ENCODE measurements around the gene TLE6.
A peak's percentile ranks its signal among the peaks of the same experiment; 100 is the strongest.
"Not testable (repeated sequence)": the region's sequence is repeated elsewhere in the genome, so short reads cannot be mapped to it uniquely, and the experiment has no call there.

TLE6 gene

GRCh38 chr19:2977001-2977745, at the start of gene TLE6:
Gene TLE6, plus strand, starts transcription at chr19:2977564. Its CDS starts 670 bp downstream, at chr19:2978234.
- peak; percentile 83 for DNase-seq (ENCODE audit: low read depth)

- DNase-seq (ENCODE audit: low read depth) = no peak
These were observed 43.9 kb upstream of the TLE6 start for GRCh38 chr19:2933490-2933910.

- DNase-seq (ENCODE audit: low read depth) = not testable (repeated sequence)
These were observed 41.5 kb upstream of the TLE6 start for GRCh38 chr19:2935863-2936262.

GRCh38 chr19:2942928-2943640, 34.3 kb upstream of the TLE6 start:
- DNase-seq (ENCODE audit: low read depth) = no peak

- no peak for DNase-seq (ENCODE audit: low read depth)
These were observed 33.0 kb upstream of the TLE6 start for GRCh38 chr19:2944403-2944774.

- peak; percentile 98 for DNase-seq (ENCODE audit: low read depth)
These were observed 32.4 kb upstream of the TLE6 start, which contains the start of gene ZNF77 for GRCh38 chr19:2944775-2945574. Gene ZNF77, minus strand, starts transcription at chr19:2944971. Its CDS starts 131 bp downstream, at chr19:2944840.

GRCh38 chr19:2945575-2946184, 31.7 kb upstream of the TLE6 start:
- no peak for DNase-seq (ENCODE audit: low read depth)

- no peak for DNase-seq (ENCODE audit: low read depth)
These were observed 27.5 kb upstream of the TLE6 start for GRCh38 chr19:2949939-2950285.

- DNase-seq (ENCODE audit: low read depth) = peak; percentile 100
These were observed 26.9 kb upstream of the TLE6 start for GRCh38 chr19:2950286-2951124.

GRCh38 chr19:2952953-2953481, 24.3 kb upstream of the TLE6 start:
- DNase-seq (ENCODE audit: low read depth) = no peak

GRCh38 chr19:2957160-2957559, 20.2 kb upstream of the TLE6 start:
- DNase-seq (ENCODE audit: low read depth) = no peak

GRCh38 chr19:2960120-2960519, 17.2 kb upstream of the TLE6 start:
- DNase-seq (ENCODE audit: low read depth) = no peak

- peak; percentile 32 for DNase-seq (ENCODE audit: low read depth)
These were observed 15.2 kb upstream of the TLE6 start for GRCh38 chr19:2962018-2962670.

- no peak for DNase-seq (ENCODE audit: low read depth)
These were observed 14.2 kb upstream of the TLE6 start for GRCh38 chr19:2963122-2963521.

GRCh38 chr19:2963631-2964030, 13.7 kb upstream of the TLE6 start:
- not testable (repeated sequence) for DNase-seq (ENCODE audit: low read depth)

GRCh38 chr19:2964874-2965273, 12.5 kb upstream of the TLE6 start:
- no peak for DNase-seq (ENCODE audit: low read depth)

- no peak for DNase-seq (ENCODE audit: low read depth)
These were observed 9.4 kb upstream of the TLE6 start for GRCh38 chr19:2967972-2968371.

GRCh38 chr19:2969104-2969504, 8.3 kb upstream of the TLE6 start:
- DNase-seq (ENCODE audit: low read depth) = no peak

- DNase-seq (ENCODE audit: low read depth) = no peak
These were observed 7.0 kb upstream of the TLE6 start for GRCh38 chr19:2970201-2970835.

- DNase-seq (ENCODE audit: low read depth) = no peak
These were observed 4.1 kb upstream of the TLE6 start for GRCh38 chr19:2973229-2973628.

Measured in stimulated activated CD8-positive, alpha-beta memory T cell treated with anti-CD3 and anti-CD28 coated beads, Interleukin-12 subunit alpha, Interleukin-12 subunit beta, amount 100 ng/mL, for 1 hour (primary cell).